ENCODE data around the gene CCDC33. TPM values are rescaled to one million over a fixed set of nuclear protein-coding genes. Genes with fewer than 3 reads are reported as not detected.

Gene CCDC33
- total and polyA plus RNA-seq, 2 donors (not counting 3 experiments of a cell fraction or from before 2014, with no cell fraction given), result not detected

- H3K4me2 ChIP-seq (ENCODE audit: insufficient read depth, low read length), result no peak overlapping the region
- H3K4me3 ChIP-seq (replicated peaks in 1 of 3; ENCODE audit: insufficient read depth in 1 of 3, low read depth in 1 of 3, low read length in 3 of 3), result no peak overlapping the region
- H3K36me3 ChIP-seq (ENCODE audit: control insufficient read depth in 2 of 2, extremely low read depth in 1 of 2, insufficient read depth in 2 of 2, low read length in 2 of 2), result no peaks in the 10 kb centered on the region
- no peaks in the 10 kb centered on the region for H3K4me1 ChIP-seq (ENCODE audit: control insufficient read depth, extremely low read depth, insufficient read depth, low read length)
- no peaks in the 10 kb centered on the region for H3K27me3 ChIP-seq (ENCODE audit: control insufficient read depth in 2 of 2, insufficient read depth in 2 of 2, low read length in 2 of 2)
- no peak for FAIRE-seq
- no peak for DNase-seq (ENCODE audit: low read depth, low spot score)
- H4K20me1 ChIP-seq (replicated peaks; ENCODE audit: control insufficient read depth, extremely low read depth, insufficient read depth, low read length), result no peaks in the 10 kb centered on the region
- TF ChIP-seq JUN (IDR thresholded peaks at IDR 0.05; ENCODE audit: borderline replicate concordance, insufficient read depth, insufficient read length, low read depth) (no peak), CTCF (IDR thresholded peaks at IDR 0.05; ENCODE audit: extremely low read depth in 1 of 2, insufficient read depth in 1 of 2, low read depth in 1 of 2, low read length in 2 of 2) (no peak), POLR2A (IDR thresholded peaks at IDR 0.05; ENCODE audit: low read depth, low read length) (no peak), EZH2 (IDR thresholded peaks at IDR 0.05; ENCODE audit: borderline replicate concordance, low read depth, low read length, severe bottlenecking) (no peak), MAX (IDR thresholded peaks at IDR 0.05; ENCODE audit: insufficient read depth, insufficient read length) (no peak), POLR2AphosphoS5 (IDR thresholded peaks at IDR 0.05; ENCODE audit: insufficient read depth, low read depth, low read length) (no peak), FOS (IDR thresholded peaks at IDR 0.05; ENCODE audit: borderline replicate concordance, insufficient read depth, low read length) (no peak), MYC (IDR thresholded peaks at IDR 0.05; ENCODE audit: low read depth, low read length) (no peak), GATA2 (IDR thresholded peaks at IDR 0.05; ENCODE audit: insufficient read depth, insufficient read length, low read depth, low read length) (no peak)
- BruUV-seq (replicated peaks), result no TSS peak
- no peak overlapping the region for H3K27ac ChIP-seq (ENCODE audit: insufficient read depth, low read depth, low read length)
- dilution Hi-C loops (cut with MboI; ENCODE audit: extremely low pct_ligation_motif_present, low sequenced_read_pairs), result no loop called here
- ChIA-PET POLR2A (no interaction called here), CTCF (no interaction called here)
- H3K9me3 ChIP-seq (replicated peaks; ENCODE audit: control insufficient read depth, insufficient read depth, low read length), result no peaks in the 10 kb centered on the region
- intact Hi-C loops (cut with micrococcal nuclease), result no loop called here
- H3K9me1 ChIP-seq (replicated peaks; ENCODE audit: control insufficient read depth, extremely low read depth, insufficient read depth, low read length), result no peaks in the 10 kb centered on the region
- no peaks in the 10 kb centered on the region for H3K79me2 ChIP-seq (ENCODE audit: control insufficient read depth, insufficient read depth, low read length)
- no peak overlapping the region for H3K9ac ChIP-seq (replicated peaks; ENCODE audit: extremely low read depth, insufficient read depth, low read length)
- no peak overlapping the region for H2AFZ ChIP-seq (ENCODE audit: low read depth, low read length)
Observed at GRCh38 chr15:74257623-74258022, 21.5 kb downstream of the CCDC33 start.

All from endothelial cell of umbilical vein (primary cell).